H9 (cell line): ENCODE measurements around the gene DNAJA4. TPM values are rescaled to one million over a fixed set of nuclear protein-coding genes. Genes with fewer than 3 reads are reported as not detected.

Experiments
- DNase-seq: peaks from one replicate; pipeline ENCODE4 v3.0.0-alpha.2; 2017
- H2AFZ ChIP-seq: one replicate; pipeline ENCODE4 v1.6.1; 2013; ENCODE audit warnings: mild to moderate bottlenecking, low read length, control low read depth, moderate library complexity
- H2AK5ac ChIP-seq: 2 replicates; pipeline ENCODE4 v1.6.1; 2013; ENCODE audit warnings: low read length, control low read depth, mixed read lengths; ENCODE audit not compliant: insufficient read length
- H2BK120ac ChIP-seq: one replicate; pipeline ENCODE4 v1.6.1; 2013; ENCODE audit warnings: low read depth, mild to moderate bottlenecking, low read length, control low read depth, inconsistent platforms; ENCODE audit not compliant: poor library complexity, severe bottlenecking
- H2BK12ac ChIP-seq: 2 replicates; pipeline ENCODE4 v1.6.1; 2013; ENCODE audit warnings: low read length, control low read depth, mixed read lengths, low read depth; ENCODE audit not compliant: insufficient read length
- H2BK15ac ChIP-seq: 2 replicates; pipeline ENCODE4 v1.6.1; 2013; ENCODE audit warnings: low read depth, low read length, control low read depth
- H2BK20ac ChIP-seq: one replicate; pipeline ENCODE4 v1.6.1; 2013; ENCODE audit warnings: low read depth, mild to moderate bottlenecking, low read length, control low read depth, inconsistent platforms; ENCODE audit not compliant: poor library complexity, severe bottlenecking
- H2BK5ac ChIP-seq: 2 replicates; pipeline ENCODE4 v1.6.1; 2013; ENCODE audit warnings: low read length, control low read depth, mixed read lengths; ENCODE audit not compliant: insufficient read length
- H3K14ac ChIP-seq: 2 replicates; pipeline ENCODE4 v1.6.1; 2013; ENCODE audit warnings: low read length, control low read depth; ENCODE audit not compliant: insufficient read depth
- H3K18ac ChIP-seq: 2 replicates; pipeline ENCODE4 v1.6.1; 2013; ENCODE audit warnings: low read depth, mild to moderate bottlenecking, mixed read lengths, low read length, control low read depth; ENCODE audit not compliant: insufficient read length
- H3K23ac ChIP-seq: 2 replicates; pipeline ENCODE4 v1.6.1; 2013; ENCODE audit warnings: low read length, control low read depth, mixed read lengths, low read depth; ENCODE audit not compliant: insufficient read length
- H3K23me2 ChIP-seq: 2 replicates; pipeline ENCODE4 v1.6.1; 2013; ENCODE audit warnings: low read depth, mild to moderate bottlenecking, mixed read lengths, low read length, control low read depth; ENCODE audit not compliant: insufficient read length, poor library complexity, severe bottlenecking
- H3K27ac ChIP-seq: 2 replicates; pipeline ENCODE4 v1.5.1; 2013; ENCODE audit warnings: low read length, control low read depth, mixed read lengths, low read depth; ENCODE audit not compliant: insufficient read length
- H3K27me3 ChIP-seq: 2 replicates; pipeline ENCODE4 v1.6.1; 2013; ENCODE audit warnings: low read length, control low read depth, inconsistent platforms; ENCODE audit not compliant: insufficient read depth
- H3K4ac ChIP-seq: 2 replicates; pipeline ENCODE4 v1.6.1; 2013; ENCODE audit warnings: low read depth, mild to moderate bottlenecking, control low read depth, inconsistent platforms, low read length, moderate library complexity
- H3K4me1 ChIP-seq: 2 replicates; pipeline ENCODE4 v1.6.1; 2013; ENCODE audit warnings: low read length, control low read depth, inconsistent platforms; ENCODE audit not compliant: insufficient read depth
- H3K4me2 ChIP-seq: 2 replicates; pipeline ENCODE4 v1.6.1; 2013; ENCODE audit warnings: low read length, control low read depth, mixed read lengths; ENCODE audit not compliant: insufficient read length, insufficient read depth
- H3K56ac ChIP-seq: 2 replicates; pipeline ENCODE4 v1.6.1; 2013; ENCODE audit warnings: low read depth, mild to moderate bottlenecking, mixed read lengths, low read length, control low read depth; ENCODE audit not compliant: insufficient read length
- H3K79me1 ChIP-seq: 2 replicates; pipeline ENCODE4 v1.6.1; 2013; ENCODE audit warnings: low read depth, mild to moderate bottlenecking, moderate library complexity, low read length, control low read depth, inconsistent platforms; ENCODE audit not compliant: insufficient read depth, poor library complexity, severe bottlenecking
- H3K79me2 ChIP-seq: 2 replicates; pipeline ENCODE4 v1.6.1; 2013; ENCODE audit warnings: low read length, control low read depth, inconsistent platforms; ENCODE audit not compliant: insufficient read depth
- H3K9ac ChIP-seq: 2 replicates; pipeline ENCODE4 v1.6.1; 2013; ENCODE audit warnings: low read length, control low read depth, mixed read lengths; ENCODE audit not compliant: insufficient read length; ENCODE audit errors: extremely low read depth
- H3K9me3 ChIP-seq: one replicate; pipeline ENCODE4 v1.6.1; 2013; ENCODE audit warnings: low read depth, low read length, inconsistent platforms; ENCODE audit not compliant: control insufficient read depth
- H3T11ph ChIP-seq: one replicate; pipeline ENCODE4 v1.6.1; 2013; ENCODE audit warnings: mild to moderate bottlenecking, low read length, control low read depth, inconsistent platforms
- H4K20me1 ChIP-seq: one replicate; pipeline ENCODE4 v1.6.1; 2013; ENCODE audit not compliant: control insufficient read depth, insufficient read length, insufficient read depth
- H4K5ac ChIP-seq: 2 replicates; pipeline ENCODE4 v1.6.1; 2013; ENCODE audit warnings: low read depth, mild to moderate bottlenecking, mixed read lengths, low read length, control low read depth; ENCODE audit not compliant: insufficient read length
- H4K8ac ChIP-seq: replicated peaks from 2 replicates; pipeline ENCODE4 v1.6.1; 2013; ENCODE audit warnings: low read length, control low read depth, mixed read lengths, low read depth; ENCODE audit not compliant: insufficient read length
- H4K91ac ChIP-seq: 2 replicates; pipeline ENCODE4 v1.6.1; 2013; ENCODE audit warnings: low read depth, mild to moderate bottlenecking, moderate library complexity, mixed read lengths, low read length, control low read depth; ENCODE audit not compliant: insufficient read length
- H3K27ac Mint-ChIP-seq, 3 experiments: 2 replicates in 2 of 3; 3 replicates in 1 of 3; pipeline ENCODE4 v1.8.0; 2020 to 2021; ENCODE audit warnings: mixed read lengths in 3 of 3, mild to moderate bottlenecking in 1 of 3, moderate library complexity in 1 of 3
- H3K27me3 Mint-ChIP-seq: 2 replicates; pipeline ENCODE4 v1.8.0; 2021; ENCODE audit warnings: low read depth, mild to moderate bottlenecking, moderate library complexity, mixed read lengths
- H3K36me3 Mint-ChIP-seq, 3 experiments: 2 replicates in 2 of 3; 3 replicates in 1 of 3; pipeline ENCODE4 v1.8.0; 2020 to 2021; ENCODE audit warnings: low read depth in 3 of 3, mixed read lengths in 3 of 3; ENCODE audit not compliant: insufficient read depth in 1 of 3
- H3K4me1 Mint-ChIP-seq, 2 experiments: 2 replicates each; pipeline ENCODE4 v1.8.0; 2020; ENCODE audit warnings: mixed read lengths in 2 of 2
- H3K4me3 Mint-ChIP-seq, 2 experiments: 2 replicates in 1 of 2; 3 replicates in 1 of 2; pipeline ENCODE4 v1.8.0; 2020 to 2021; ENCODE audit warnings: mild to moderate bottlenecking in 2 of 2, mixed read lengths in 2 of 2, moderate library complexity in 1 of 2
- H3K9me3 Mint-ChIP-seq, 2 experiments: 2 replicates in 1 of 2; 3 replicates in 1 of 2; pipeline ENCODE4 v1.8.0; 2020; ENCODE audit warnings: mild to moderate bottlenecking in 2 of 2, mixed read lengths in 2 of 2, moderate library complexity in 1 of 2
- CTCF ChIP-seq: fragments of 200-600 bp; sonication (generic); conservative IDR thresholded peaks from 3 replicates; pipeline ENCODE4 v1.8.0; 2021; ENCODE audit warnings: antibody characterized with exemption, mild to moderate bottlenecking
- WGBS: extraction: QIAGEN DNeasy Blood & Tissue Kit; methylation state at CpG from one replicate; pipeline ENCODE4 v1.1.7; 2013; ENCODE audit warnings: missing lambda C conversion rate, low lambda C conversion rate, mixed read lengths; ENCODE audit not compliant: insufficient read length; ENCODE audit errors: extremely low coverage; 5-methylcytosine and 5-hydroxymethylcytosine counted together
- total RNA-seq: library from RNA; stranded (reverse); gene quantifications from 2 replicates; pipeline ENCODE4 v1.2.1, GENCODE V29; 2021

The DNAJA4 gene
- total RNA-seq, 1 experiment from 2014 or later = 0.13 TPM

- Histone ChIP-seq H3K27me3 (no peaks in the 10 kb centered on the region), H3K9ac (no peak overlapping the region), H3K4ac (no peak overlapping the region), H2BK15ac (no peak overlapping the region), H3K79me2 (no peaks in the 10 kb centered on the region), H3K18ac (no peak overlapping the region), H2BK120ac (no peak overlapping the region), H3K56ac (no peak overlapping the region), H3K14ac (no peak overlapping the region), H3K4me2 (no peak overlapping the region), H3T11ph (no peak overlapping the region), H3K23me2 (no peaks in the 10 kb centered on the region), H2AFZ (no peak overlapping the region), H3K4me1 (no peaks in the 10 kb centered on the region), H3K9me3 (no peaks in the 10 kb centered on the region), H4K8ac (no peak overlapping the region), H4K5ac (no peak overlapping the region), H3K79me1 (no peaks in the 10 kb centered on the region), H2AK5ac (no peak overlapping the region), H3K27ac (no peak overlapping the region), H2BK12ac (no peak overlapping the region), H4K20me1 (no peaks in the 10 kb centered on the region), H2BK5ac (no peak overlapping the region), H3K23ac (no peak overlapping the region), H2BK20ac (no peak overlapping the region), H4K91ac (no peak overlapping the region)
- H3K4me3 Mint-ChIP-seq = no peak overlapping the region
- peak; percentile 9 for DNase-seq
- peaks cover 6 to 7% of the 10 kb centered on the region in 2 experiments; a peak in 4 of 5 replicates for H3K9me3 Mint-ChIP-seq
- H3K27me3 Mint-ChIP-seq = no peaks in the 10 kb centered on the region
- no peak for TF ChIP-seq CTCF
- no peak overlapping the region for H3K27ac Mint-ChIP-seq
- no CpG with 5 or more reads among the region's 5 CpGs for WGBS
- peaks cover 0 to 7% (median 3%) of the 10 kb centered on the region in 3 experiments; a peak in 4 of 7 replicates for H3K36me3 Mint-ChIP-seq
- peaks cover 4 to 6% of the 10 kb centered on the region in 2 experiments; a peak in 3 of 4 replicates for H3K4me1 Mint-ChIP-seq
Observed at GRCh38 chr15:78222745-78223395, 41.5 kb upstream of the DNAJA4 start.
